ENCODE measurements around the gene ULK2.

ULK2 gene

GRCh38 chr17:19805006-19805405 is 62.7 kb downstream of the ULK2 start:
- H3K4me3 ChIP-seq (replicated peaks; ENCODE audit: low read depth, low read length) = no peak overlapping the region
- H3K36me3 ChIP-seq (ENCODE audit: control insufficient read depth, insufficient read depth, low read length) = no peaks in the 10 kb centered on the region
- TF ChIP-seq, protein P1, sequence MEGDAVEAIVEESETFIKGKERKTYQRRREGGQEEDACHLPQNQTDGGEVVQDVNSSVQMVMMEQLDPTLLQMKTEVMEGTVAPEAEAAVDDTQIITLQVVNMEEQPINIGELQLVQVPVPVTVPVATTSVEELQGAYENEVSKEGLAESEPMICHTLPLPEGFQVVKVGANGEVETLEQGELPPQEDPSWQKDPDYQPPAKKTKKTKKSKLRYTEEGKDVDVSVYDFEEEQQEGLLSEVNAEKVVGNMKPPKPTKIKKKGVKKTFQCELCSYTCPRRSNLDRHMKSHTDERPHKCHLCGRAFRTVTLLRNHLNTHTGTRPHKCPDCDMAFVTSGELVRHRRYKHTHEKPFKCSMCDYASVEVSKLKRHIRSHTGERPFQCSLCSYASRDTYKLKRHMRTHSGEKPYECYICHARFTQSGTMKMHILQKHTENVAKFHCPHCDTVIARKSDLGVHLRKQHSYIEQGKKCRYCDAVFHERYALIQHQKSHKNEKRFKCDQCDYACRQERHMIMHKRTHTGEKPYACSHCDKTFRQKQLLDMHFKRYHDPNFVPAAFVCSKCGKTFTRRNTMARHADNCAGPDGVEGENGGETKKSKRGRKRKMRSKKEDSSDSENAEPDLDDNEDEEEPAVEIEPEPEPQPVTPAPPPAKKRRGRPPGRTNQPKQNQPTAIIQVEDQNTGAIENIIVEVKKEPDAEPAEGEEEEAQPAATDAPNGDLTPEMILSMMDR (IDR thresholded peaks at IDR 0.05; ENCODE audit: insufficient read depth, low read length, poor library complexity, severe bottlenecking) = no peak
- H3K27me3 ChIP-seq (replicated peaks; ENCODE audit: control insufficient read depth, insufficient read depth, low read length) = no peaks in the 10 kb centered on the region
- no peak for DNase-seq (ENCODE audit: extremely low read depth, insufficient read length)

- TF ChIP-seq, protein P1 (IDR thresholded peaks at IDR 0.05; ENCODE audit: insufficient read depth, low read length, poor library complexity, severe bottlenecking) = peak; percentile 1
- Histone ChIP-seq H3K36me3 (ENCODE audit: control insufficient read depth, insufficient read depth, low read length) (no peaks in the 10 kb centered on the region), H3K27me3 (replicated peaks; ENCODE audit: control insufficient read depth, insufficient read depth, low read length) (no peaks in the 10 kb centered on the region), H3K4me3 (replicated peaks; ENCODE audit: low read depth, low read length) (no peak overlapping the region)
- no peak for DNase-seq (ENCODE audit: extremely low read depth, insufficient read length)
Measured at GRCh38 chr17:19800571-19800970, 67.2 kb downstream of the ULK2 start.

- DNase-seq (ENCODE audit: extremely low read depth, insufficient read length) = no peak
- TF ChIP-seq, protein P1 (IDR thresholded peaks at IDR 0.05; ENCODE audit: insufficient read depth, low read length, poor library complexity, severe bottlenecking) = no peak
- H3K27me3 ChIP-seq (replicated peaks; ENCODE audit: control insufficient read depth, insufficient read depth, low read length) = no peaks in the 10 kb centered on the region
- no peaks in the 10 kb centered on the region for H3K36me3 ChIP-seq (ENCODE audit: control insufficient read depth, insufficient read depth, low read length)
- no peak overlapping the region for H3K4me3 ChIP-seq (replicated peaks; ENCODE audit: low read depth, low read length)
Measured at GRCh38 chr17:19799796-19800195, 67.9 kb downstream of the ULK2 start.

- Histone ChIP-seq H3K4me3 (replicated peaks; ENCODE audit: low read depth, low read length) (no peak overlapping the region), H3K36me3 (ENCODE audit: control insufficient read depth, insufficient read depth, low read length) (no peaks in the 10 kb centered on the region), H3K27me3 (replicated peaks; ENCODE audit: control insufficient read depth, insufficient read depth, low read length) (no peaks in the 10 kb centered on the region)
- DNase-seq (ENCODE audit: extremely low read depth, insufficient read length) = no peak
- TF ChIP-seq, protein P1 (IDR thresholded peaks at IDR 0.05; ENCODE audit: insufficient read depth, low read length, poor library complexity, severe bottlenecking) = no peak
Measured at GRCh38 chr17:19796457-19796856, 71.3 kb downstream of the ULK2 start.

DNA sequence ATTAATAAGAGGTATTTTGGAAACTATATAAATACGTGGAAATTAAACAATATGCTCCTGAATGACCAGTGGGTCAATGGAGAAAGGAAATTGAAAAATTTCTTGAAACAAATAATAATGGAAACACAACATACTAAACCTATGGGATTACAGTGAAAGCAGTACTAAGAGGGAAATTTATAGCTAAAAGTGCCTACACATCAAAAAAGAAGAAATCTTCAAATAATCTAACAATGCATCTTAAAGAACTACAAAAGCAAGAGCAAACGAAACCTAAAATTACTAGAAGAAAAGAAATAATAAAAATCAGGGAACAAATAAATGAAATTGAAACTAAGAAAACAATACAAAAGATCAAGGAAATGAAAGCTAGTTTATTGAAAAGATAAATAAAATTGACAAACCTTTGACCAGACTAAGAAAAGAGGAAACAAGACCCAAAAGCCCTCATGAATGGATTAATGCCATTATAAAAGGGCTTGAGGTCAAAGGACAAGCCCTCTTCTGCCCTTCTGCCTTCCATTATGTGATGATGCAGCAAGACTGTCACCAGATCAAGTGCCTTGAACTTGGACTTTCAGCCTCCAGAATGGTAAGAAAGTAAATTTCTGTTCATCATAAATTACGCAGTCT is 75.7 kb downstream of the ULK2 start:
- DNase-seq (ENCODE audit: extremely low read depth, insufficient read length) = no peak

More for the DNA sequence above, 75.7 kb downstream of the ULK2 start:
- Histone ChIP-seq H3K4me3 (replicated peaks; ENCODE audit: low read depth, low read length) (no peak overlapping the region), H3K36me3 (ENCODE audit: control insufficient read depth, insufficient read depth, low read length) (no peaks in the 10 kb centered on the region), H3K27me3 (replicated peaks; ENCODE audit: control insufficient read depth, insufficient read depth, low read length) (no peaks in the 10 kb centered on the region)
- TF ChIP-seq, protein P1 (IDR thresholded peaks at IDR 0.05; ENCODE audit: insufficient read depth, low read length, poor library complexity, severe bottlenecking) = no peak
